SK-N-SH (cell line): ENCODE results near the gene ARHGAP1. TPM values are rescaled to one million over a fixed set of nuclear protein-coding genes. Genes with fewer than 3 reads are reported as not detected.

Source experiments
- CTCF ChIA-PET: fragments of 300-600, 350-600 bp; formaldehyde crosslinking; extraction: SDS; loops from one replicate; lab custom pipeline; 2021; lab: Yijun Ruan, JAX
- POLR2A ChIA-PET: fragments of 350-600 bp; sonication (Branson Sonifier 250); formaldehyde crosslinking; extraction: SDS; loops from one replicate; lab custom pipeline; 2020; ENCODE audit warnings: antibody characterized with exemption, inconsistent platforms; lab: Yijun Ruan, JAX
- DNase-seq: peaks from one replicate; pipeline ENCODE4 v3.0.0; 2012
- H2AFZ ChIP-seq: fragments of 200-600 bp; sonication (generic); 2 replicates; pipeline ENCODE4 v1.8.1; 2016; ENCODE audit warnings: antibody characterized with exemption, mild to moderate bottlenecking, low read depth
- H3F3A ChIP-seq: fragments of 200-600 bp; sonication (generic); replicated peaks from 2 replicates; pipeline ENCODE3; 2016; ENCODE audit warnings: antibody characterized with exemption, mild to moderate bottlenecking; ENCODE audit not compliant: insufficient read depth
- H3K27ac ChIP-seq, 2 experiments: fragments of 200-500 bp in 1 of 2; fragments of 200-600 bp in 1 of 2; sonication (Bioruptor generic) in 1 of 2; sonication (generic), shearing (Covaris generic) in 1 of 2; 2 replicates each; pipeline versions ENCODE4 v1.5.1 to v1.6.1; 2014 to 2016; ENCODE audit warnings: low read depth in 2 of 2, inconsistent platforms in 1 of 2, low read length in 1 of 2, mild to moderate bottlenecking in 1 of 2, mixed read lengths in 1 of 2
- H3K27me3 ChIP-seq: fragments of 200-600 bp; sonication (generic), shearing (Covaris generic); 2 replicates; pipeline ENCODE4 v1.6.1; 2016; ENCODE audit warnings: mixed run types; ENCODE audit not compliant: insufficient read depth
- H3K36me3 ChIP-seq, 2 experiments: fragments of 200-500 bp in 1 of 2; fragments of 200-600 bp in 1 of 2; sonication (Bioruptor generic) in 1 of 2; sonication (generic) in 1 of 2; replicated peaks in 1 of 2; 2 replicates each; pipeline versions ENCODE3 to v1.5.1; 2014 to 2016; ENCODE audit warnings: low read length in 1 of 2, mild to moderate bottlenecking in 1 of 2; ENCODE audit not compliant: insufficient read depth in 2 of 2, control insufficient read depth in 1 of 2
- H3K4me1 ChIP-seq, 2 experiments: fragments of 200-500 bp in 1 of 2; fragments of 200-600 bp in 1 of 2; sonication (Bioruptor generic) in 1 of 2; sonication (generic), shearing (Covaris generic) in 1 of 2; 2 replicates each; pipeline versions ENCODE4 v1.5.1 to v1.6.1; 2014 to 2016; ENCODE audit warnings: low read depth in 1 of 2, low read length in 1 of 2, mixed run types in 1 of 2; ENCODE audit not compliant: insufficient read depth in 2 of 2, control insufficient read depth in 1 of 2
- H3K4me2 ChIP-seq: fragments of 200-600 bp; sonication (generic), shearing (Covaris generic); 2 replicates; pipeline ENCODE4 v1.6.1; 2017; ENCODE audit warnings: mixed run types
- H3K4me3 ChIP-seq, 2 experiments: fragments of 200-500 bp in 1 of 2; fragments of 200-600 bp in 1 of 2; sonication (Bioruptor generic) in 1 of 2; sonication (generic), shearing (Covaris generic) in 1 of 2; 2 replicates each; pipeline versions ENCODE4 v1.5.1 to v1.8.1; 2014 to 2016; ENCODE audit warnings: low read depth in 2 of 2, inconsistent platforms in 1 of 2, low read length in 1 of 2, mild to moderate bottlenecking in 1 of 2, mixed read lengths in 1 of 2, moderate library complexity in 1 of 2
- H3K79me2 ChIP-seq: fragments of 200-600 bp; sonication (generic); 2 replicates; pipeline ENCODE4 v1.8.1; 2017; ENCODE audit warnings: mild to moderate bottlenecking; ENCODE audit not compliant: insufficient read depth
- H3K9ac ChIP-seq: fragments of 200-600 bp; sonication (generic); 2 replicates; pipeline ENCODE4 v1.6.1; 2017; ENCODE audit warnings: mixed run types
- H3K9me2 ChIP-seq: fragments of 200-600 bp; sonication (generic); 2 replicates; pipeline ENCODE4 v1.6.1; 2017; ENCODE audit warnings: mixed run types
- H3K9me3 ChIP-seq: fragments of 200-600 bp; sonication (generic); 2 replicates; pipeline ENCODE4 v1.6.1; 2017; ENCODE audit warnings: mixed run types, mild to moderate bottlenecking, moderate library complexity
- H4K20me1 ChIP-seq: fragments of 200-600 bp; sonication (generic); 2 replicates; pipeline ENCODE4 v1.6.1; 2017; ENCODE audit warnings: mild to moderate bottlenecking, mixed run types; ENCODE audit not compliant: insufficient read depth
- EP300 ChIP-seq, 2 experiments: IDR thresholded peaks; 2 replicates each; pipeline versions ENCODE4 v1.4.0 to v1.6.1; 2012; ENCODE audit warnings: borderline replicate concordance in 1 of 2, low read depth in 1 of 2, low read length in 1 of 2
- EZH2phosphoT487 ChIP-seq: fragments of 200-600 bp; sonication (generic); IDR thresholded peaks from 2 replicates; pipeline ENCODE4 v1.6.1; 2017; ENCODE audit warnings: low read depth, mixed run types, mild to moderate bottlenecking, antibody characterized with exemption, moderate library complexity, borderline replicate concordance
- GABPA ChIP-seq: IDR thresholded peaks from 2 replicates; pipeline ENCODE4 v1.4.0; 2012; ENCODE audit warnings: low read depth, mild to moderate bottlenecking
- GATA2 ChIP-seq: sonication (generic); formaldehyde crosslinking; IDR thresholded peaks from 2 replicates; pipeline ENCODE4 v1.5.0; 2020; ENCODE audit warnings: mild to moderate bottlenecking, missing genetic modification reagents
- IRF3 ChIP-seq: fragments of 150-350 bp; IDR thresholded peaks from 2 replicates; pipeline ENCODE4 v1.6.1; 2016; ENCODE audit warnings: mild to moderate bottlenecking, low read depth, low read length
- JUND ChIP-seq: IDR thresholded peaks from 2 replicates; pipeline ENCODE4 v1.4.0; 2012
- MAX ChIP-seq: IDR thresholded peaks from 2 replicates; pipeline ENCODE4 v1.4.0; 2012; ENCODE audit warnings: low read depth
- MEF2A ChIP-seq: IDR thresholded peaks from 2 replicates; pipeline ENCODE4 v1.4.0; 2012; ENCODE audit warnings: low read depth, borderline replicate concordance
- NFIC ChIP-seq: IDR thresholded peaks from 2 replicates; pipeline ENCODE4 v1.4.0; 2012; ENCODE audit warnings: borderline replicate concordance
- NRF1 ChIP-seq: IDR thresholded peaks from 2 replicates; pipeline ENCODE4 v1.6.1; 2012; ENCODE audit warnings: low read depth, mild to moderate bottlenecking, low read length
- RAD21 ChIP-seq: IDR thresholded peaks from 2 replicates; pipeline ENCODE4 v1.6.1; 2012; ENCODE audit warnings: mild to moderate bottlenecking, low read length
- REST ChIP-seq: IDR thresholded peaks from 2 replicates; pipeline ENCODE4 v1.6.1; 2012; ENCODE audit warnings: mild to moderate bottlenecking, low read depth, low read length, moderate library complexity
- RXRA ChIP-seq: IDR thresholded peaks from 2 replicates; pipeline ENCODE4 v1.4.0; 2012; ENCODE audit warnings: low read depth, mild to moderate bottlenecking, borderline replicate concordance
- SIN3A ChIP-seq: IDR thresholded peaks from 2 replicates; pipeline ENCODE4 v1.6.1; 2012; ENCODE audit warnings: low read depth, mild to moderate bottlenecking, low read length, moderate library complexity, borderline replicate concordance
- SMC3 ChIP-seq: IDR thresholded peaks from 2 replicates; pipeline ENCODE4 v1.6.1; 2012; ENCODE audit warnings: low read depth, low read length, improper control_type of control experiment
- TEAD4 ChIP-seq: IDR thresholded peaks from 2 replicates; pipeline ENCODE4 v1.4.0; 2012; ENCODE audit warnings: mild to moderate bottlenecking, borderline replicate concordance; ENCODE audit not compliant: insufficient read depth
- USF1 ChIP-seq: IDR thresholded peaks from 2 replicates; pipeline ENCODE4 v1.4.0; 2012; ENCODE audit warnings: low read depth, borderline replicate concordance
- USF2 ChIP-seq: fragments of 150-350 bp; IDR thresholded peaks from 2 replicates; pipeline ENCODE4 v1.6.1; 2017; ENCODE audit warnings: antibody characterized with exemption, low read length, low read depth, borderline replicate concordance
- YY1 ChIP-seq: IDR thresholded peaks from 2 replicates; pipeline ENCODE4 v1.4.0; 2012; ENCODE audit warnings: low read depth, mild to moderate bottlenecking
- WGBS: methylation state at CpG from one replicate; pipeline ENCODE4 v1.1.6; 2017; ENCODE audit warnings: low lambda C conversion rate; 5-methylcytosine and 5-hydroxymethylcytosine counted together
- polyA plus RNA-seq, 3 experiments: library from polyadenylated mRNA; depleted of rRNA; stranded (reverse); fragments of >200 nt; gene quantifications; 2 replicates each; pipeline ENCODE4 v1.2.3, GENCODE V29; 2012

The ARHGAP1 gene
- polyA plus RNA-seq, 1 of the 3 experiments (the other 2 are of a cell fraction) = 27.1 TPM

DNA sequence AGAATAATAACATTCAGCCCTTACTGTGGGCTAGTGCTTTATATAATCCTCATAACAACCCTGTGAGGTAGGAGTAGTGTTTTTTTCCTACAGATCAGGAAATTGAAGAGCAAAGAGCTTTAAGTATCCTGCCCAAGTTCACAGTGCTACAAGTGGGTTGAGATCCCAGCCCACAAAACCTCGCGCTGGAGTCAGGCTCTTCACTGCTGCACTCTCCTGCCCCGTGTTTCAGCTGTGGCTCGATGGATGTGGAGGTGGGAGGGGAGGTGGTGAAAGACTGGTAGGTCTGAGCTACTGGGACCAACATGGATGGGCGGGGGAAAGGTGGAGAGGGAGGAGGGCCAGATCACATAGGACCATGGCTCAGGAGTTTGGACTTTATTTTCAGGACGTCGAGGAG, 6.5 kb upstream of the ARHGAP1 start:
- H3K4me1 ChIP-seq = peaks cover 0 to 13% of the 10 kb centered on the region in 2 experiments; a peak in 3 of 4 replicates
- TF ChIP-seq SMC3 (no peak), SIN3A (no peak), USF2 (no peak), MEF2A (no peak), GATA2 (CRISPR knock-in tag) (no peak), IRF3 (no peak)
- TF ChIP-seq, all 33 proteins: peak for 0
- no peak overlapping the region for H3K27ac ChIP-seq
- 86% methylated on average over 7 of the region's 7 CpGs for WGBS
- H3K36me3 ChIP-seq = peaks cover 26 to 43% of the 10 kb centered on the region in 2 experiments
- H3K9me3 ChIP-seq = no peaks in the 10 kb centered on the region
- no peak overlapping the region for H3K4me2 ChIP-seq
- ChIA-PET CTCF (no interaction called here), POLR2A (interaction anchor here (1.0 kb wide), 1 partner anchor 19 kb away, joined by 3 read pairs; no protein-coding TSS in a partner anchor)
- no peaks in the 10 kb centered on the region for H3K9me2 ChIP-seq
- no peak for DNase-seq
- no peaks in the 10 kb centered on the region for H3K27me3 ChIP-seq
- H3K79me2 ChIP-seq = peaks cover 16% of the 10 kb centered on the region
- H3K4me3 ChIP-seq = no peak overlapping the region
- no peak overlapping the region for H3K9ac ChIP-seq
- H4K20me1 ChIP-seq = no peaks in the 10 kb centered on the region
- peaks cover 21% of the 10 kb centered on the region for H3F3A ChIP-seq
- no peak overlapping the region for H2AFZ ChIP-seq

GRCh38 chr11:46705070-46705688, 4.8 kb upstream of the ARHGAP1 start:
- Histone ChIP-seq H3K4me1 (peaks cover 0 to 11% of the 10 kb centered on the region in 2 experiments; a peak in 2 of 4 replicates), H3K9me2 (no peaks in the 10 kb centered on the region), H3K79me2 (peaks cover 29% of the 10 kb centered on the region), H3F3A (peaks cover 10% of the 10 kb centered on the region), H3K36me3 (peaks cover 30 to 43% of the 10 kb centered on the region in 2 experiments), H3K27ac (no peak overlapping the region), H3K9ac (no peak overlapping the region), H3K4me2 (no peak overlapping the region), H4K20me1 (no peaks in the 10 kb centered on the region), H3K27me3 (no peaks in the 10 kb centered on the region), H2AFZ (no peak overlapping the region), H3K4me3 (no peak overlapping the region), H3K9me3 (no peaks in the 10 kb centered on the region)
- WGBS = 98% methylated on average over 15 of the region's 31 CpGs
- DNase-seq = no peak
- ChIA-PET POLR2A (no interaction called here), CTCF (no interaction called here)
- TF ChIP-seq RXRA (no peak), JUND (no peak), REST (no peak), NRF1 (no peak), EZH2phosphoT487 (no peak), GABPA (no peak), EP300 (IDR thresholded peaks at IDR 0.05; ENCODE audit: borderline replicate concordance in 1 of 2, low read depth in 1 of 2, low read length in 1 of 2) (no peak), USF1 (no peak), TEAD4 (no peak), MAX (no peak), NFIC (no peak), YY1 (no peak), RAD21 (no peak)
